Uterus (tissue), 2 donors: ENCODE results near the gene MRPL44.

Source experiments
- CTCF ChIP-seq, 4 experiments: fragments of 200-600 bp in 2 of 4; fragments of 450-650 bp in 2 of 4; sonication (generic) in 2 of 4; IDR thresholded peaks; one replicate each; pipeline ENCODE4 v1.5.1; 2016 to 2019; ENCODE audit warnings: antibody characterized with exemption in 4 of 4, mild to moderate bottlenecking in 2 of 4, moderate library complexity in 1 of 4
- POLR2A ChIP-seq, 2 donors: fragments of 450-650 bp; IDR thresholded peaks; one replicate each; pipeline ENCODE4 v1.6.1; 2016; ENCODE audit warnings: antibody characterized with exemption in 2 of 2, mild to moderate bottlenecking in 1 of 2, moderate library complexity in 1 of 2

- no peak for TF ChIP-seq CTCF (IDR thresholded peaks at IDR 0.05)
- TF ChIP-seq POLR2A (IDR thresholded peaks at IDR 0.05) = no peak
Observed at GRCh38 chr2:223995569-223995968, 38.3 kb downstream of the MRPL44 start.
